HG03280 (cell line): ENCODE data around the gene POU5F1.

ENCODE experiments used
- ATAC-seq: cut with Tn5 transposase; IDR thresholded peaks from one replicate; pipeline ENCODE4 v1.9.1; 2021; ENCODE audit warnings: mild to moderate bottlenecking, moderate library complexity; ENCODE audit not compliant: unreplicated experiment

Gene POU5F1

GRCh38 chr6:31144296-31144969, 26.0 kb downstream of the POU5F1 start:
- ATAC-seq, result no peak

DNA sequence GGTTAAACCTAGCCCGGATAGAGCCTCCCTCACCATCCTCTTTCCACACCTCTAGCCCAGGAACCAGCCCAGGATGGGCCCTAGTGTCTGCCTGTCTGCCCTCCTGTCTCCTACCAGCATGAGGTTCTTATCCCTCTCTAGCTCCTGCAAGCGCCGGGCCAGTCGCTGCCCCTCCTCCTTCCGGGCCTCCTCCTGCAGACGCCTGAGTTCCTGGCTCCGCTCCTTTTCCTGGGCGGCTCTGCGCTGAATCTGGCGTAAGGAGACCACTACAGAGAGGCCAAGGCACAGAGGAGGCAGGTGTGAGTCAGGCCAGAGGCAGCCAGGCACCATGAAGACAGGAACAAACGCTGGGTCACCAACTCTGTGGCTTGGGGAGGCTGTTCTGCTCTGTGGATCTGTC, 27.3 kb downstream of the POU5F1 start:
- no peak for ATAC-seq

- ATAC-seq, result no peak
Measured at GRCh38 chr6:31142361-31142761, 28.1 kb downstream of the POU5F1 start.

DNA sequence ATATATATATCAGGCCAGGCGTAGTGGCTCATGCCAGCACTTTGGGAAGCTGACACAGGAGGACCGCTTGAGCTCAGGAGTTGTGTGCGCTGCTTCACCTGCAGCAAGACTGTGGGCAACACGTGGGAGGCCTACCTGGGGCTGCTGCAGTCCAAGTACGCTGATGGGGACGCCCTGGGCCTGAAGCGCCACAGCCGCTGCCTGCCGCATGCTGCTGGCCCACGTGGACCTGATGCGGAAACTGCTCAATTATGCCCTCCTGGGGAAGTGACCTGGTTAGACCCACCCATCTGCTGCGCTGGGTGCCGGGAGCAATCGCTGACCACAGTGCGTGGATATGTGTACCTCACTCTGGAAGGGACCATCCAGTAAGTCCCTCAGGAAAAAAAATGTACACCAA, 29.8 kb downstream of the POU5F1 start:
- ATAC-seq, result no peak

DNA sequence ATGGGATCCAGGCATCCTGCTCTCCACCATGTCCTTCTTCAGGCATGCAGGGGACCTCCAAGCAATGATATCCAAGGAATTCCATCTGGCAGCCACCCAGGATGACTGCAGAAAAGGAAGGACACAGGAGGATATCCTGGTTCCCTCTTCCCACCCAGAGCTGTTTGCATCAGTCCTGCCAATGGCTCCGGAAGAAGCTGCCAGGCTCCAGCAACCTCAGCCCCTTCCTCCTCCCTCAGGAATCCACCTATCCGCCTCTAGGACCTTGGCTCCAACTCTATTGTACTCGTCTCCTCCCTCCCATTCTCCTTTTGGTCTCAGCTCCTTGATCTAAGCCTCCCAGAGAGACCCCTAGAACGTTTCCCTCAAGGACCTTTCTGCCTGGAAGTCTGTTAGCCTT, 30.9 kb downstream of the POU5F1 start:
- no peak for ATAC-seq

DNA sequence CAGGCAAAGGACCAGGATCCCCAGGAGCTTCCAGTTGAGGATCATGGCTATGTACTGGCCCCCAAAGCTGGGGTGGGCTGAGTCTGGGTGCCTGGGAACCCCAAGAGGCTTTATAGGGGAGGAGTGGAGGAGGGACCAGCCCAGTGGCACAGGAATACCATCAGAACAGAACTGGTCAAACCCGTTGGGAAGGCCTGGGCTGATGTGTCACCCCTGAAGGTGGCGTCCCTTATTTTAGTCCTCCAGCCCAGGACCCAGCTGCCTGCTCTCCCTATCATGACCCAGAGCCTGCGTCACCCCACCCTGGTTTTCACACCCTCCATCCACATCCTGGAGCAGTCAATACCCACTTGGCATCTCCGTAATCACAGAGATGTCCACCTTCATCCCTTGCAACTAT, 31.5 kb downstream of the POU5F1 start, which contains the start of gene PSORS1C2:
Gene PSORS1C2 (minus strand): TSS at position 85 of the 400 bp plus-strand sequence. CDS start 40 bp downstream, at position 45.
- ATAC-seq, result no peak

GRCh38 chr6:31135710-31136109, 34.8 kb downstream of the POU5F1 start:
- no peak for ATAC-seq

DNA sequence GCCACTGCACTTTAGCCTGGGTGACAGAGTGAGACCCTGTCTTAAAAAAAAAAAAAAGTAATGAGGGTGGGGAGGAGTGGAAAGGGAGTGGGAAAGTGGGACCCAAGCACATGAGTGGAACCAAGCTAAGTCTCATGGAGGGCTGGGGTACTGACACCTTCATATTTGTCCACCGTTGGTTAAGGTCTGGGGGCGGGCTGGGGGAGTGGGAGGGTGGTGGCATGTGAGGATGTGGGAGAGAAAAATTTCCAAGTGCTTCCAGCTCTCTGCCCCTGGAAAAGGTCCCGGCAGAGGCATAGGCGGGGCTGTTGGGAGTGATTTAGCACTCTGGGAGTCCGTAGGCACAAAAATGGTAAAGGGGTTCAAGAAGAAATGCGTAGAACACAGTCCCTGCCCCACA, 37.7 kb downstream of the POU5F1 start:
- ATAC-seq, result no peak

GRCh38 chr6:31131595-31131994, 38.9 kb downstream of the POU5F1 start:
- no peak for ATAC-seq

GRCh38 chr6:31130751-31131150, 39.7 kb downstream of the POU5F1 start:
- no peak for ATAC-seq

DNA sequence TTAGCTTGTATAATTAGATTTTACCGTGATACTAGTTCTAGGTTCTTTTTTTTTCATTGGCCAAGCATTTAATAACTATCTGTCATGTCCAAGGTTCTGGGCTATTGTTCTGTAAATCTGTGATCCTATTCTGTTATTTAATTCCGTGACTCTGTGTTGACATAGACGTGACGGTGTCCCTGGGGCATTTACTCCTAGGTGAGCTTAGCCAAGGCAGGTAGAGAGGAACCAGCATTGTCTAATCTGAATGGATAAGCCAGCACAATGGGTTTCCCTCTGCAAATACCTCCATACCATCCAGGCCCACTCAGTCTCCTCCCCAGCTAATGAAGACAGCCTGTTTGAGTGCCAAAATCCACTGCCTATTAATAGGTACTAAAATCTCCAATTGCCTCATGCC, 41.4 kb downstream of the POU5F1 start:
- no peak for ATAC-seq

- ATAC-seq, result no peak
Measured at GRCh38 chr6:31128093-31128676, 42.3 kb downstream of the POU5F1 start.

- no peak for ATAC-seq
Measured at GRCh38 chr6:31126396-31127175, 43.9 kb downstream of the POU5F1 start.

DNA sequence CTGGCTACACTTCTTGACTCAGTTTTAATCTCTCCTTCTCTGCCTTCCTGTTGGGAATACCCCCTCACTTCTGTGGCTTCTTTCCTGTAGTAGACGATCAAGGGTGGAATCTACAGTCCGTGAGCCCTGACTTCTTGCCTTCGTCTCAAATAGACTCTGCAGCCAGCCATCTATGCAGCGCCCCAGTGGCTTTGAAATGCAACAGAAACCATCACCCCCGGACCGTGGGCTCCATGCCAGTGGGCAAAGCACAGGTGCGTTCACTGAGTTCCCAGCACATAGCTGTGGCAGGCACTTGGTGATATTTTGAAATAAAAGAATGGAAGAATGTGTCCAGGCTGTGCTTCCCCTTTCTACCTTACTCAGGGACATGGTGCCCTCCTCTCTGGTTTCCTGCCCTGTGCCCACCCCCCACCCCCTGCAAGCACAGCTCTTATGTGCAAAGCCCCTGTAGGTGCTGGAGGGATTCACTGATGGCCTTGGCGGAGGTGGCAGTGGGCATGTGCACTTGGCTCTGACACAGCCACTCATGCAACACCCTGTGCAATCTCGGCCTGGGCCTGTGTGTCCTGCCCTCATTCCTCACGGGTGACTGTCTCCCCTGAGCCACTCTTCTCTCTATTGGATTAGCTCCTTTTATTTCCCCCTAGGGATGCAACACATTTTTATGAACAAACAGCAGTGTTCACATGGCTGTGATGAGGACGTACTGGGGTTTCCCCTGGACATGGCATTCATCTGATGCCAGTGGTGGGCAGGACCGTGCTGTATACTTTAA, 44.7 kb downstream of the POU5F1 start:
- ATAC-seq, result no peak

- no peak for ATAC-seq
Measured at GRCh38 chr6:31125162-31125561, 45.3 kb downstream of the POU5F1 start.

- no peak for ATAC-seq
Measured at GRCh38 chr6:31122791-31123706, 47.4 kb downstream of the POU5F1 start.

DNA sequence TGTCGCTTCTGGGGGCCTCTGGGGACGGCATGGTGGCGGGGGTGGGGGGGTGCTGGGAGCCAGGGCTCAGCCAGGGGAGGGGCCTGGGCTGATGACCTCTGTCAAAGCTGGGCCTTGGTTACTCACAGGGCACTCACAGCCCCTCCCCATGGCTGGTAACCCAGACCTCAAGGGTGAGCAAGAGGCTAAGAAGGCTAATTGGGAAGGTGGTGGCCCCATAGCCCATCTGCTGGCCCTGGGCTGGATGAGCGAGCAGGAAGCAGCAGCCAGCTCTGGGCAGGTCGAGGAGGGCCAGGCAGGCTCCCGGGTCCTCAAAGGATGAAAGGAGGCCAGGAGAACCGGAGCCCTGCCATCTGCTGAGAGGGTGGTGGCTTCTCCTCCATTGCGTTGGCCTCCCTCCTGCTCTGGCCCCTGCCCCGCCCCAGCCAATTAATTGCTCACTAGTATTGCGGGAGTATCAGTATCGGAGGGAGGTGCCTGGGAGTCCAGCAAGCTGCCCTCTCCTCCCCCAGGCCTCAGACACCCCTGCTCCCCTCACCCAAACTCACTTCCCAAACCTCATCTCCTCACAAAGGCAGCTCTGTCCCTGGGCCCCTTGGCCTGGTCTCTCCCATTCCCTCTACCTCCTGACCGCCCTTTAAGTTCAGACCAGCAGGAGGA, 49.2 kb downstream of the POU5F1 start:
- no peak for ATAC-seq

DNA sequence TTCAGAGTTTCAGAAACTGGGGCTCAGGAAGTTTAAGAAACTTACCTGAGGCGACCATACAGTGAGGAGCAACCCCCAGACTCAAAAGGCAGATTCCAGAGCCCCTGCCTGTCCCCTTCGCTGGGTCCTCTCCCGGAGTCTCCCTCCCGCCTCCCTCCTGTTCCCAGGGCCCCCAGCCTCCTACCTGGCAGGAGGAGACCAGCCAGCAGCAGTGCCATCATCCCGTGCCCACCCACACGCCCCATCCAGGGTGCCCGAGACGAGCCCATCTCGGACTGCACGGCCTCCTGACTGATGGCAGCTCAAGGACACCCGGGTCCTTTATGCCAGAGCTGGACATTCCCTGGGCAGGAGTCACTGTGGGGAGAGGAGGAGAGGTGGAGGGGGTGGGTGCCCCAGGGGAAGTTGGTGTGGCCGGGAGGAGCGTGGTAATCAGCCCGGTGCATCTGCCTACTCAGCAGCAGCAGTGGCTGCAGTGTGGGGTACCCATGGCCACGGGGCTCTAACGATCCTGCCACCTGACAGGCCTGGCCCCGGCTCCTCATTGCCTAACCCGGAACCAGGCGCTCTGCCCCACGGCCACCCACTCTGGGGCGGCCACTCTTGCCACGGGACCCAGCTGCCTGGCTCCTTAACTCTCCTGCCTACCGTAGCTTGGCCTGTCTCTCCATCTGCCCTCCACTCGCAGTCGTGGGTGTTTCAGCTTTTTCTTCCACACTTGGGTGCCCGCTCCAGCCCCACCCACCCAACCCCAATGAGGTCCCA, 50.1 kb downstream of the POU5F1 start, which contains the start of gene CDSN:
Gene CDSN (minus strand): TSS at position 296 of the 765 bp plus-strand sequence. CDS start 27 bp downstream, at position 269.
- no peak for ATAC-seq

DNA sequence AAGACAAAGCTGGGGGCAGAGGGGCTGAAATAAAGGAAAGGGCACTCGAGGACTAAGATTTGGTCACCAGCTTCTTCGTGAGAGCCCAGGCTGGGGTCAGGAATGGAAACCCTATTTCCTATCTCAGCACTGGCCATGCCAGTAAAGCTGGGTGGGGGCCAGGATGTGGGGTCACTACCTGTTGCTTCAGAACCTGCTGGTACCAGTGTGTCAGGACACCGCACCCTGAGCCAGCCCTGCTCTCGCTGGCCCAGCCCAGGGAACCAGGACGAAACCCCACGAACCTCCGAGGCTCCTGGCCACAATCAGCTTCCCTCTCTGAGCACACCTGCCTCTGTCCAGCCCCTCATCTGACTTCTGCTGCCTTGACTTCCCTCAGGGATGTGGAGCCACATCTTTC, 52.3 kb downstream of the POU5F1 start:
- no peak for ATAC-seq
